Breast epithelium (tissue), 3 donors: ENCODE results near the gene DNASE1L1.

Source experiments
- POLR2A ChIP-seq: fragments of 450-650 bp; IDR thresholded peaks from one replicate; pipeline ENCODE4 v1.6.1; 2016; ENCODE audit warnings: antibody characterized with exemption, mild to moderate bottlenecking, moderate library complexity
- TF ChIP-seq, protein P1 (sequence below), 3 donors: fragments of 450-650 bp; IDR thresholded peaks; one replicate each; pipeline ENCODE4 v1.5.1; 2016 to 2017; ENCODE audit warnings: antibody characterized with exemption in 3 of 3, mild to moderate bottlenecking in 3 of 3, moderate library complexity in 3 of 3

DNA sequence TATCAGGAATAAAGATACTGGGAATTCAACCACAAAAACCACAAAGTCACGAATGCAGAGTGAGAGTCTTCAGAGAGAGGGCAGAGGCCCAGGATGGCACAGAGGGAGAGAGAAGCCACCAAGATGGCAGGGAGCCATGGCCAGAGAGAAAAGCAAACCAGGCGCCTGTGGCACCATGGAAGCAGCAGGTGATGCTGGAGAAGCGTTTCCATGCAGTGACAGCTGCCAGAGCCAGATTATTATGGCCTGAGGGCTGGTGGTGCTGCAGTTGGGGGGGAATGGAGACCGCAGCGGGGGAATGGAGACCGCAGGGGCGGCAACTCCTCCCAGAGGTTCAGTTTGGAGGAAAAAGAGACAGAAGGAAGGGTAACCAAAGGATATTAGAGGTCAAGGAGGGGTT, 8.1 kb upstream of the DNASE1L1 start:
- TF ChIP-seq, protein P1, sequence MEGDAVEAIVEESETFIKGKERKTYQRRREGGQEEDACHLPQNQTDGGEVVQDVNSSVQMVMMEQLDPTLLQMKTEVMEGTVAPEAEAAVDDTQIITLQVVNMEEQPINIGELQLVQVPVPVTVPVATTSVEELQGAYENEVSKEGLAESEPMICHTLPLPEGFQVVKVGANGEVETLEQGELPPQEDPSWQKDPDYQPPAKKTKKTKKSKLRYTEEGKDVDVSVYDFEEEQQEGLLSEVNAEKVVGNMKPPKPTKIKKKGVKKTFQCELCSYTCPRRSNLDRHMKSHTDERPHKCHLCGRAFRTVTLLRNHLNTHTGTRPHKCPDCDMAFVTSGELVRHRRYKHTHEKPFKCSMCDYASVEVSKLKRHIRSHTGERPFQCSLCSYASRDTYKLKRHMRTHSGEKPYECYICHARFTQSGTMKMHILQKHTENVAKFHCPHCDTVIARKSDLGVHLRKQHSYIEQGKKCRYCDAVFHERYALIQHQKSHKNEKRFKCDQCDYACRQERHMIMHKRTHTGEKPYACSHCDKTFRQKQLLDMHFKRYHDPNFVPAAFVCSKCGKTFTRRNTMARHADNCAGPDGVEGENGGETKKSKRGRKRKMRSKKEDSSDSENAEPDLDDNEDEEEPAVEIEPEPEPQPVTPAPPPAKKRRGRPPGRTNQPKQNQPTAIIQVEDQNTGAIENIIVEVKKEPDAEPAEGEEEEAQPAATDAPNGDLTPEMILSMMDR (IDR thresholded peaks at IDR 0.05), result no peak
- no peak for TF ChIP-seq POLR2A
